ENCODE measurements around the gene KLHL26. TPM values are rescaled to one million over a fixed set of nuclear protein-coding genes. Genes with fewer than 3 reads are reported as not detected.

Gene KLHL26
- polyA plus RNA-seq, 3 donors: 1.6 to 3.2 (median 2.0) TPM

- H3K4me1 ChIP-seq (ENCODE audit: control insufficient read depth in 1 of 2, insufficient read depth in 2 of 2, low read length in 2 of 2): peaks cover 6 to 8% of the 10 kb centered on the region in 2 donors
- intact Hi-C loops (cut with micrococcal nuclease): no loop called here
- H3K4me3 ChIP-seq (replicated peaks in 1 of 3; ENCODE audit: low read depth in 2 of 3, low read length in 3 of 3): no peak overlapping the region
- Mint-ChIP-seq H3K27me3 (ENCODE audit: low read depth in 3 of 3) (peaks cover 0 to 5% (median 3%) of the 10 kb centered on the region in 3 donors), H3K27ac (no peak overlapping the region), H3K9me3 (no peaks in the 10 kb centered on the region), H3K36me3 (peaks cover 6 to 22% of the 10 kb centered on the region in 2 donors), H3K4me3 (no peak overlapping the region), H3K4me1 (peaks cover 13% of the 10 kb centered on the region)
- TF ChIP-seq CTCF (IDR thresholded peaks at IDR 0.05): no peak
- no peak overlapping the region for H3K9ac ChIP-seq (ENCODE audit: insufficient read depth, low read length, poor library complexity, severe bottlenecking)
- no peak overlapping the region for H3K4me2 ChIP-seq (replicated peaks; ENCODE audit: extremely low read depth, low read length, poor library complexity, severe bottlenecking)
- no peak overlapping the region for H2AFZ ChIP-seq (ENCODE audit: insufficient read depth, low read depth, low read length, poor library complexity, severe bottlenecking)
- peaks cover 0 to 16% of the 10 kb centered on the region in 2 donors for H3K36me3 ChIP-seq (replicated peaks in 1 of 2; ENCODE audit: control insufficient read depth in 1 of 2, insufficient read depth in 2 of 2, low read length in 2 of 2)
- no peak overlapping the region for H3K27ac ChIP-seq (ENCODE audit: low read depth in 1 of 2, low read length in 2 of 2)
- H4K20me1 ChIP-seq (ENCODE audit: insufficient read depth, low read length): peaks cover 95% of the 10 kb centered on the region
- no CpG with 5 or more reads among the region's 3 CpGs for WGBS (ENCODE audit: insufficient coverage)
- peaks cover 34% of the 10 kb centered on the region for H3K79me2 ChIP-seq (ENCODE audit: insufficient read depth, low read length)
- no peaks in the 10 kb centered on the region for H3K27me3 ChIP-seq (ENCODE audit: control insufficient read depth in 2 of 2, insufficient read depth in 2 of 2, low read length in 2 of 2)
- no peaks in the 10 kb centered on the region for H3K9me3 ChIP-seq (replicated peaks in 1 of 2; ENCODE audit: control insufficient read depth in 1 of 2, insufficient read depth in 1 of 2, low read length in 2 of 2)
- DNase-seq: no peak
Observed at GRCh38 chr19:18711893-18712292, 75.1 kb downstream of the KLHL26 start.

GRCh38 chr19:18712981-18713380, 76.2 kb downstream of the KLHL26 start:
- Histone ChIP-seq H3K4me1 (ENCODE audit: control insufficient read depth in 1 of 2, insufficient read depth in 2 of 2, low read length in 2 of 2) (peaks cover 6 to 19% of the 10 kb centered on the region in 2 donors), H3K79me2 (ENCODE audit: insufficient read depth, low read length) (peaks cover 25% of the 10 kb centered on the region), H3K27me3 (ENCODE audit: control insufficient read depth in 2 of 2, insufficient read depth in 2 of 2, low read length in 2 of 2) (no peaks in the 10 kb centered on the region), H2AFZ (ENCODE audit: insufficient read depth, low read depth, low read length, poor library complexity, severe bottlenecking) (no peak overlapping the region), H3K4me2 (replicated peaks; ENCODE audit: extremely low read depth, low read length, poor library complexity, severe bottlenecking) (no peak overlapping the region), H4K20me1 (ENCODE audit: insufficient read depth, low read length) (peaks cover 95% of the 10 kb centered on the region), H3K36me3 (replicated peaks in 1 of 2; ENCODE audit: control insufficient read depth in 1 of 2, insufficient read depth in 2 of 2, low read length in 2 of 2) (peaks cover 0 to 16% of the 10 kb centered on the region in 2 donors), H3K9me3 (replicated peaks in 1 of 2; ENCODE audit: control insufficient read depth in 1 of 2, insufficient read depth in 1 of 2, low read length in 2 of 2) (peaks cover 0 to 3% of the 10 kb centered on the region in 2 donors), H3K9ac (ENCODE audit: insufficient read depth, low read length, poor library complexity, severe bottlenecking) (no peak overlapping the region), H3K4me3 (replicated peaks in 1 of 3; ENCODE audit: low read depth in 2 of 3, low read length in 3 of 3) (no peak overlapping the region), H3K27ac (ENCODE audit: low read depth in 1 of 2, low read length in 2 of 2) (no peak overlapping the region)
- H3K9me3 Mint-ChIP-seq: peaks cover 0 to 4% (median under 1%) of the 10 kb centered on the region in 7 donors
- no peak for DNase-seq
- peaks cover 20% of the 10 kb centered on the region for H3K4me1 Mint-ChIP-seq
- no peak overlapping the region for H3K27ac Mint-ChIP-seq
- intact Hi-C loops (cut with micrococcal nuclease): no loop called here
- no peak for TF ChIP-seq CTCF (IDR thresholded peaks at IDR 0.05)
- peaks cover 9 to 28% of the 10 kb centered on the region in 2 donors for H3K36me3 Mint-ChIP-seq
- 88% methylated on average over 5 of the region's 5 CpGs for WGBS (ENCODE audit: insufficient coverage)
- peaks cover 0 to 7% (median 3%) of the 10 kb centered on the region in 3 donors for H3K27me3 Mint-ChIP-seq (ENCODE audit: low read depth in 3 of 3)
- no peak overlapping the region for H3K4me3 Mint-ChIP-seq

Measured in CD14-positive monocyte (primary cell).